Stimulated activated CD8-positive, alpha-beta memory T cell treated with anti-CD3 and anti-CD28 coated beads, Interleukin-15, amount 100 ng/mL, for 4 hours (primary cell): ENCODE data around the gene PRKN.

ENCODE experiments used
- DNase-seq, 2 donors: peaks; one replicate each; pipeline ENCODE4 v3.0.0-alpha.2; 2020; ENCODE audit warnings: low read depth in 2 of 2

Gene PRKN

GRCh38 chr6:162244031-162244430 lies 483.5 kb downstream of the PRKN start:
- no peak for DNase-seq

DNA sequence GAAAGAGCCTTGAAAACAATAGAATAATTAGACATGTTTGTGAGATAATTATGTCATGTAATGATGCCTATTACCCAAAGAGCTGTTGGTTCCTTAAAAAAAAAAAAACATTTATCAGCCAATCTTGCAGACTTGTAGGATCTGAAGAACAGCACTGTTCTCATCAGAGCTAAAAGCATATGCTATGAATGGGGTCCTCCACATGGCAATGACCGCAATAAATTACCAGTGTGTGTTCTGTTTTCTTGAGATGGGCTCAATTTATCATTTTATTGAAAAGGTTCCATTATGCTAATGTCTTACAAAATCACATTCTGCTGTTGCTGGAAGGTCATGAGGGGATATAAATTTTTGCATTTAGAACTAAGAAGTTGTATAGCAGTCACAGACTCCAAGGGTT lies 484.7 kb downstream of the PRKN start:
- DNase-seq, result no peak

GRCh38 chr6:162239330-162239729 lies 488.2 kb downstream of the PRKN start:
- DNase-seq, result no peak

DNA sequence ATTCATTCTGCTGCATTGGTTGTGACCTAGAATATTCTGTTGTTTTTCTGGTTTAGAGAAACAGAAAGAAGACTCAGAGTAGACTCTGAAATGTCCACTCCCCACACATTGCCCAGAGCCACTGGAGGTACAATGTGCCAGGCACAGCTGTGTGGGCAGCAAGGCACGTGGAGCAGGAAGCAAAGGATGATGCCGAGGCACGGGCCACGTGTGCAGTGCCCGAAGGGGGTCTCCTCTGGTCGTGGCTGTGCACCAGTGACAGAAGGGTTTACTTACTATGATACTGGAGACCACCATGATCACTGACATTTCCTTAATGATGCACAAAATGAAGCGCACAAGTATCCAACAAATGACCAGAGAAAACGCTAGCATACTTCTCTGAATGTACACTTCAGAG lies 488.9 kb downstream of the PRKN start:
- DNase-seq, result no peak

- no peak for DNase-seq
Observed at GRCh38 chr6:162237331-162237730, 490.2 kb downstream of the PRKN start.

GRCh38 chr6:162234631-162235030 lies 492.9 kb downstream of the PRKN start:
- DNase-seq, result no peak

DNA sequence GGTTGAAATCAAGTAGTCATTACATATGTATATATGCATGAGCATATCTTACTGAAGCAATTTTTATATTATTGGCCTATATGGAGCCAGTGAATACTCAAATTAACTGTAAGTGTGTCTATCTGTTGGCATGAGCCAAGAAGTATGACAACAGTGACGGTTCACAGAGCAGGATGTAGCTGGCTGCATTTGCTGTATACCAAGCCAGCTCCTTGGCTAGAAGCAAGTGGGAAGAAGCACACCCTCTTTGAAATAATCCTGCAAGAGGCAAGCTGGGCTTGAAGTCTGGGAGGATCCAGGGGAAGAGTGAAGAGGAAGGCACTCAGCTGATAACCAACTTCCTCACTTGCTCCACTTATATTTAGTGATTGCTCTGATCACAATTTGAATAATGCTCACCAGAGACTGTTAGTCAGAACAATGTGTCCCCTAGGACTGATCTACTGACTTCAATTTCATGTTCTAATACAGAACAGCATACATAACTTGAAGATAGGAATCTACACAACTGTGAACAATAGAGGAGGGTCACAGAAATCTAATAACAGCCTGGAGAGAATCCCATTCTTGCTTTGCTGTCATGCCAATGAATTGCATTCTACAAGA lies 497.3 kb downstream of the PRKN start:
- no peak for DNase-seq

- DNase-seq, result no peak
Observed at GRCh38 chr6:162229093-162229492, 498.5 kb downstream of the PRKN start.

GRCh38 chr6:162226803-162227202 lies 500.8 kb downstream of the PRKN start:
- DNase-seq, result no peak

- no peak for DNase-seq
Observed at GRCh38 chr6:162222521-162222920, 505.0 kb downstream of the PRKN start.

DNA sequence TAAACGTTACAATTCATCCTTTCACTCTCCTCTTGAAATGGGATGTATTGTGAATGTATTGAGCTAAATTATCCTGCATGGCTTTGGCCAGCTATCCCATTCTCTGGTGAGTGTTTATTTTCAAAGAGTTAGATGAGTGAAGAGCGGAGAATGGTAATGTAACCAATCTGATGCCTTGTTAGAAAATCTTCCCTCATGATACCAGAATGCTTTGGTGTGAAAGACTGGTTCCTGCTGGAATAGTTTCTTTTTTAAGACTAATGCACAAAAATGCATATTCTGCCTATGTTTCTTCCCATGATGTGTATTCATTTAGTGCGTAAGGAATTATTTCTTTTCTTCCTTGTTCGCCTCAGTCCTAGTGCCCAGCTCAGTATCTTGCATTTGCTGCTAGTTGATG lies 506.7 kb downstream of the PRKN start:
- DNase-seq, result no peak

DNA sequence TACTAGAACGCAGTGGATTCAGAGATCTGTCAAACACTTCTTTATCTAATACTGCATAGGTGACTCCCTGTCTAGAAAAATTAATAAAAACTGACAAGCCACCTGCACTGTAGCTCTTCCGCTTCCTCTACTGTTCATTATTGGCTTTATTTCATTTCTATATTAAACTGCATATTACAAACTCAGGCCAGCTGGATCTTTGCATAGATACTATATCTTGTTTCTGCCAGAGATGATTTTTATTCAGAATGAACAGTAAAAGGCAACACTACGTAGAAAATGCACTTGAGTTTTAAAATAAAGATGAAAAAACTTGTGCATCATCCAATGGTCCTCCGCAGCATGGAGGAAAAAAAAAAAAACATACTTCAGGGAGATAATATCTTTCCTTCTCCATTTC lies 508.3 kb downstream of the PRKN start:
- no peak for DNase-seq

- DNase-seq, result no peak
Observed at GRCh38 chr6:162217811-162218493, 509.6 kb downstream of the PRKN start.

DNA sequence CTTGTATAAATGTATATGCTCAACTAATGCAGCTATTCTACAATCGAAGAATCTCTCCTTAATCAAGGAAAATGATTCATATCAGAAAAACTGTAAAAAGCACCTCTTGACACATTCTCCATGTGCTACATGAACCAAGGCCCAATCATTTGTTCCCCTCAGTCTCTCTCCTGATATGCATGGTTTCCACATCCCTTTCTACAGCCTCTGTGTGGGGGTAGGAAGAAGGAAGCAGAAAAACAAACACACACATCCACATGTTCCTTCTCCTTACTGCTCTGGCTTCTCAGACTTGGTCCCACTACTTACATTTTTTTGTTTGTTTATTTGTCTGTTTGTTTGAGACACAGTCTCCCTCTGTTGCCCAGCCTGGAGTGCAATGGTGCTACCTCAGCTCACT lies 510.5 kb downstream of the PRKN start:
- no peak for DNase-seq

DNA sequence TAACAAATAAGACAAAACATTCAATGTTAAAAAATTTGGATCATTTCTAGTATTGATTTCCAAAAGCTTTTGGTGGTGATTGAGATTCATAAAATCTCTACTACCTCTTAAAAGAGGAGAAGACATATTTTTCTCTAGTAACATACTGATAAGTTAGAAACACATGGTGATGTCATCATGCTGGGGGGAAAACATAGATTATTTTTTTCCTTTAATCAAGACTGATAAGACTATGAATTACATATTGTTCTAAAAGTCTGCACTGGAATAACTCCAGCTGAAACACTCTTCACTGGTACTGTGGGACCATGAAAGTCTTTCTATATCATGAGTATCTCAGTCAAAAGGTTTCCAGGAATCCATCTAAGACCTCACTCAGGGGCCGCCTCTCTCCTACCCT lies 515.8 kb downstream of the PRKN start:
- no peak for DNase-seq

GRCh38 chr6:162211022-162211421 lies 516.5 kb downstream of the PRKN start:
- DNase-seq, result no peak

DNA sequence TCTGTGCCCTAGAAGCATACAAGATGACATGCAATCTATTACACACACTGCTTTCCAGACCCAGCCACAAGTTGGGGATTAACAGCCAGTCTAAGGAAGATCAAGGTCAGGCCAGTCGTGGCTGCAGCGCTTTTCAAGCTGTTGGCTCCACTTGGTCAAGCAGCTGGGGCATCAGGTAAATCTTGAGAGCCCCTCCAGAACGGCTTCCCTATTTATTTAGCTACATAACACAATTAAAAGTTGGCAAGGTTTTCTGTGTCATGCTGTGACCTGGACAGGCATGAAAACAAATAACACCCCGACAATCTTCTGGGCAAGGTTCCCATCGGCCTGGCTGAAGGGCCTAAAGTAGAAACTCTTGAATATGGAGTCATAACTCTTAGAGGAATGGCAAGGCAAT lies 524.3 kb downstream of the PRKN start:
- DNase-seq, result no peak

GRCh38 chr6:162200945-162201690 lies 526.4 kb downstream of the PRKN start:
- no peak for DNase-seq

- DNase-seq, result no peak
Observed at GRCh38 chr6:162200041-162200440, 527.5 kb downstream of the PRKN start.

- DNase-seq, result no peak
Observed at GRCh38 chr6:162198925-162199324, 528.6 kb downstream of the PRKN start.

- no peak for DNase-seq
Observed at GRCh38 chr6:162198076-162198475, 529.5 kb downstream of the PRKN start.

GRCh38 chr6:162195441-162195840 lies 532.1 kb downstream of the PRKN start:
- DNase-seq, result no peak

DNA sequence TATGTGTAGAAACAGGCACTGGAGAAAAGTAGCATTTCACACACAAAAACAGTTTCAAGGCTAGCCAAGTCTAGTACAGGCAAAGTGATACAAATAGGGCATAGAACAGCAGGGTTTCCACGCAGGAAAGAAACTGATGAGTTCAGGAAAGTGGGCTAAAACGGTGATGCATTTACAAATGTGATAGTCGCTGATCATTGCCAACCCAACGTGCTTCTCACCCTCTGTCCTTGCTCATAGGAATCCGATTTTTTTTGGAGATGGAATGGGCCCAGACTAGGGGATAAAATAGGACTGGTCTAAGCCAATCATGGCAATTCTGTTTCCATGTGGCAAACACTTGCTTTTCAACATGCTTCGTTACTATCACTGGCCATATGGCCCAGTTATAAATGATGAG lies 536.6 kb downstream of the PRKN start:
- no peak for DNase-seq
